Mesothelial cell of epicardium (in vitro differentiated cells): ENCODE measurements around the gene IRF1. TPM values are rescaled to one million over a fixed set of nuclear protein-coding genes. Genes with fewer than 3 reads are reported as not detected.
A peak's percentile ranks its signal among the peaks of the same experiment; 100 is the strongest.

ENCODE experiments used
- DNase-seq, 2 experiments: peaks; one replicate each; pipeline ENCODE4 v3.0.0; 2021; ENCODE audit warnings: low spot score in 2 of 2; ENCODE audit not compliant: unreplicated experiment in 2 of 2
- H3K27ac Mint-ChIP-seq: 2 replicates; pipeline ENCODE4 v1.8.0; 2021; ENCODE audit warnings: mixed read lengths
- H3K27me3 Mint-ChIP-seq: 2 replicates; pipeline ENCODE4 v1.8.0; 2021; ENCODE audit warnings: low read depth, mixed read lengths
- H3K36me3 Mint-ChIP-seq: 2 replicates; pipeline ENCODE4 v1.8.0; 2021; ENCODE audit warnings: mixed read lengths
- H3K4me1 Mint-ChIP-seq: 2 replicates; pipeline ENCODE4 v1.8.0; 2021; ENCODE audit warnings: mixed read lengths
- H3K4me3 Mint-ChIP-seq: 2 replicates; pipeline ENCODE4 v1.8.0; 2021; ENCODE audit warnings: mild to moderate bottlenecking, moderate library complexity, mixed read lengths
- H3K9me3 Mint-ChIP-seq: 2 replicates; pipeline ENCODE4 v1.8.0; 2021; ENCODE audit warnings: mixed read lengths
- total RNA-seq: library from RNA; stranded (reverse); gene quantifications from 3 replicates; pipeline ENCODE4 v1.2.1, GENCODE V29; 2021
- TF ChIP-seq, protein P1 (sequence below): fragments of 200-600 bp; sonication (generic); IDR thresholded peaks from one replicate; pipeline ENCODE4 v1.5.0; 2021; ENCODE audit warnings: antibody characterized with exemption; ENCODE audit not compliant: unreplicated experiment

The IRF1 gene
- total RNA-seq, 1 donor from 2014 or later, result 33.3 TPM

DNA sequence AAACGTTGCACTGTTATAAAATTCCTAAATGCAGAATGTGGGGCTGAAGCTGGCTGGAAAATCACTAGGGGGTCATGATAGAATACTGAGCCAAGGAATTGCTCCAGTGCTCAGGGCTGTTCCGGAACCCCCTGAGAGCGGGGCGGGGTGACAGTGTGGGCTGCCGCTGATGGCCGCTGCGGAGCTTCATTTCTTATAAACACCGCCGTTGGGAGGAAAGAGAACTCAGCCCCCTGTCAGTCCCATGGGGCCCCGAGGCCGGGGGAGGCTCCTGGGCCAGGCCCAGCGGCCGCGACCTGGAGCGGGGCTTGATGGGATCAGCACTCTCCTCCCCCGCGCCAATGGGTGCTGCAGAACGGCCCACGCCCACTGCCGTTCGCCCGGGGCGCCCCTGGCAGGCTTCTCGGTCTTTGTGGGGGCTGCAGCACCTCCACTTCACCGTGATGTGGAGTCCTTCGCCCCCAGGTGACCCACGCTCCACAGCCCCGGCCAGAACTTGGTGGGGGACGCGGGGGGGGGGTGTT lies 5.2 kb upstream of the IRF1 start:
- no peaks in the 10 kb centered on the region for H3K9me3 Mint-ChIP-seq
- no peaks in the 10 kb centered on the region for H3K36me3 Mint-ChIP-seq
- H3K4me1 Mint-ChIP-seq, result peaks cover 26% of the 10 kb centered on the region
- TF ChIP-seq, protein P1, sequence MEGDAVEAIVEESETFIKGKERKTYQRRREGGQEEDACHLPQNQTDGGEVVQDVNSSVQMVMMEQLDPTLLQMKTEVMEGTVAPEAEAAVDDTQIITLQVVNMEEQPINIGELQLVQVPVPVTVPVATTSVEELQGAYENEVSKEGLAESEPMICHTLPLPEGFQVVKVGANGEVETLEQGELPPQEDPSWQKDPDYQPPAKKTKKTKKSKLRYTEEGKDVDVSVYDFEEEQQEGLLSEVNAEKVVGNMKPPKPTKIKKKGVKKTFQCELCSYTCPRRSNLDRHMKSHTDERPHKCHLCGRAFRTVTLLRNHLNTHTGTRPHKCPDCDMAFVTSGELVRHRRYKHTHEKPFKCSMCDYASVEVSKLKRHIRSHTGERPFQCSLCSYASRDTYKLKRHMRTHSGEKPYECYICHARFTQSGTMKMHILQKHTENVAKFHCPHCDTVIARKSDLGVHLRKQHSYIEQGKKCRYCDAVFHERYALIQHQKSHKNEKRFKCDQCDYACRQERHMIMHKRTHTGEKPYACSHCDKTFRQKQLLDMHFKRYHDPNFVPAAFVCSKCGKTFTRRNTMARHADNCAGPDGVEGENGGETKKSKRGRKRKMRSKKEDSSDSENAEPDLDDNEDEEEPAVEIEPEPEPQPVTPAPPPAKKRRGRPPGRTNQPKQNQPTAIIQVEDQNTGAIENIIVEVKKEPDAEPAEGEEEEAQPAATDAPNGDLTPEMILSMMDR, result no peak
- no peaks in the 10 kb centered on the region for H3K27me3 Mint-ChIP-seq
- peak overlapping the region; percentile 96 for H3K27ac Mint-ChIP-seq
- DNase-seq, result peak; percentile 53 to 78
- H3K4me3 Mint-ChIP-seq, result peak overlapping the region; percentile 83

DNA sequence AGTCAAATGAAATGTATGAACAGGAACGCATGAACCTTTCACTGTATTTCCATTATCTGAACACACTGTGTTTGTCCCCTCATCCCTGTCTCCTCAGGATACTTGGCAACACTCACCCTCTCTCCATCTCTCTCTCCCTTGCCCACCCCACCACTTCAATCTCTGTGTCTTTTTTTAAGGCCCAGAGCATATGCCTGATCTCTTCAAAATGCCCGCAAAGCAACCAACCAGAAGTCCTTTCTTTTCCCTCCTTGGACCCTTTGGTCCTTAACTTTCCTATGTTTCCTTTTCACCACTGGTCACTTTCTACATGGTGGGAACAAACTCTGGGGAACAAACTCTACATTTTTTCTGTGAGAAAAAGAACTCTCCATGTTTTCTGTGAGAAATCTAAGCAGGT lies 3.2 kb upstream of the IRF1 start:
- no peaks in the 10 kb centered on the region for H3K36me3 Mint-ChIP-seq

DNA sequence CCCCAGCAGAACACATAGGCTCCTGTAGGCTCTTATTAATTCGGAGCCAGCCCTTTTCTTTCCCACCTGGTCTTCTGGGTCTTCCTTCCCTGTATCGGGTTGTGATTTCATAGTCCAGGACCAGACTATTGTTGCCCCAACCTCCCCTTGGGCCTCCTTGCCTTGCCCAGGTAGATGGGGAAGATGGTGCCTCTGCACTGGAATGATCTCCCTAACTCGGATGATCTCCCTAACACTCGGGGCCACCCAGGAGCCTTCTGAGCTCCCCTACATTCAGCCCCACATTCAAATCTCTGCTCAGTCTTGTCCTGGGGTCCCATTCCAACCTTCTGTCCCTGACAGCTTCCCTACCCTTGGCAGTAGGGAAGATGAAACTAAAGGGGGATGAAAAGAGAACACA lies 2.7 kb upstream of the IRF1 start:
- no peak overlapping the region for H3K4me3 Mint-ChIP-seq
- no peak overlapping the region for H3K27ac Mint-ChIP-seq
- H3K36me3 Mint-ChIP-seq, result no peaks in the 10 kb centered on the region
- peaks cover 39% of the 10 kb centered on the region for H3K4me1 Mint-ChIP-seq
- H3K27me3 Mint-ChIP-seq, result no peaks in the 10 kb centered on the region
- TF ChIP-seq, protein P1, result no peak
- no peaks in the 10 kb centered on the region for H3K9me3 Mint-ChIP-seq
- no peak for DNase-seq

More for the DNA sequence above, 3.2 kb upstream of the IRF1 start:
- H3K4me1 Mint-ChIP-seq, result peaks cover 38% of the 10 kb centered on the region
- no peak for DNase-seq
- peak overlapping the region; percentile 4 for H3K27ac Mint-ChIP-seq
- TF ChIP-seq, protein P1, result no peak
- no peaks in the 10 kb centered on the region for H3K27me3 Mint-ChIP-seq
- no peaks in the 10 kb centered on the region for H3K9me3 Mint-ChIP-seq
- no peak overlapping the region for H3K4me3 Mint-ChIP-seq

DNA sequence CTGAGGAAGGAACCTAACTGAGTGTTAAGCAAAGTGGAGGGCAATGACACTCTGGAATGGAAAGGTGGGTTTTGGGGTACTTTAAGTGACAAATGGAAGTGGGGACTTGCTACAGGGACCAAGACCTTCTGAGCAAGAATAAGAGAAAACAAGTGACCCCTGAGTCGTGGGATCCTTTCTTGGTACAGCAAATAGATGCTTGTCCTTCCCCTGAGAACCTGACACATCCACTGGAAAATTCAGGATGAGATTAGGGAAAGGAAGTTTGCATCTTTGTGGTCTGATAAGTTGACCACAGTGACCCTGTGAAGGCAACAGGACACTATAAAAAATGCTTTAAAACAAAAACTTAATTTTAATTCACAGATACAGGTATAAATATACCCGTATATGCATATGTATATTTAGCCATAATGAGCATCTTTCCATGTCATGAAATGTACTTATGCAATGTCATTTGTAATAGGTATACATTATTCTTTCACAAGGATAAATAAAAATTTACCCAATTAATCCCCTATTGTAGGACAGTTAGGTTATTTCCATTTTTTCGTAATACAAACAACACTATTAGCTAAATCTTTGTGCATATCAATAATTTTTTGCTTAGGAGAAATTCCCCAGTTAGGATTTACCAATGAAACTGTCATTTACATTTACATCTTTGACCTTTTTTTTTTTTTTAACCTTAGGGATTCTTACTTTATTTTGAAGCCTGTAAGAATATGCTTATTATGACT lies 2.0 kb upstream of the IRF1 start:
- H3K27me3 Mint-ChIP-seq, result no peaks in the 10 kb centered on the region
- DNase-seq, result no peak
- peaks cover 35% of the 10 kb centered on the region for H3K4me1 Mint-ChIP-seq
- peak overlapping the region; percentile 32 for H3K4me3 Mint-ChIP-seq
- H3K27ac Mint-ChIP-seq, result no peak overlapping the region
- H3K36me3 Mint-ChIP-seq, result peaks cover 3% of the 10 kb centered on the region
- TF ChIP-seq, protein P1, result no peak
- H3K9me3 Mint-ChIP-seq, result no peaks in the 10 kb centered on the region

DNA sequence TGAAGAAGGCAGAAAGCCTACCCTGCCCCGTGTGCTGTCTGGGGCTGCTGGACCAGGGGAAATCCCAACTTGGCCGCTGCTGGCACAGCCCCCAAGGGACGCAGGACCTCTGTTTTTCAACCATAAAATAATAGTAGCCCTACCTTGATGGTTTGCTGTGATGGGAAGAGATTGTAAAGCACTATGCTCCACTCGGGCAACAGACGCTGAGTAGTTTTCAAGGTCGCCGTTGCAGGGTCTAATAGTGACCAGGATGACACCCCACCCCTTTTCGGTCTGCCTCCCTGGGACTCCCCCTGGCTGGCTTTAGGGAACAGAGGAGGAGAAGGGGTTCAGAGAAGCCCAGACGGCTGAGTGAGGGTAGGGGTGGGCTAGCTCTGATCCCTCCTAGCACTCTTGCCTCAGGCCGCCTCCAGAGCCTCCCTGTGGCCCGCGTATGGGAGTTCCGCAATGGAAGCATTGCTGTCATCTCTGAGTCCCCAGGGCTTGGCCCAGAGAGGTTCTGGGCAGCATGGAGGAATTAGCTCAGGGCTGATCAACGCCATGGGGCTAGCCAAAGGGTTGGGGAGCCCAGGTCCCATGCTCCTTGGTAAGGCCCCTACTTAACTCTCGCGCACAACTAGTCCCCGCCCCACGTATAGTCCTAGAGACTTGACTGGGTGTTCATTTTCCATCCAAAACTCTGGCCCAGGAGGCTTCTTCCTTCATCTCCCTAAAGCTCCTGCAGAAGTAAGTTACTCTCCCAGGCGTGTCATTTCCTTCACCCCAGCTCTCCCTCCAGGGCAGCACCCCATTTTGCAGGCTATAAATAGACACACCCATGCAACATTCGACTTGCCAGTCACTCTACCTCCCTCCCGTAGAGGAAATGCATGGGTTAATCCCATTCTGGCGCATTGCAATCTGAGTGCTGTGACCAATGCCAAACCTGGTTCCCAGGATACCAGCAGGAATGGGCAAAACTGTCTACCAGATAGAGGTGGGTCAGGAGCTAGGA lies 1.1 kb upstream of the IRF1 start:
- H3K4me1 Mint-ChIP-seq, result peaks cover 30% of the 10 kb centered on the region

More for the DNA sequence above, 1.1 kb upstream of the IRF1 start:
- Mint-ChIP-seq H3K9me3 (no peaks in the 10 kb centered on the region), H3K4me3 (peak overlapping the region; percentile 72), H3K36me3 (peaks cover 6% of the 10 kb centered on the region), H3K27me3 (no peaks in the 10 kb centered on the region), H3K27ac (peak overlapping the region; percentile 91)
- DNase-seq, result peak in 1 of 2 experiments; percentile 37
- TF ChIP-seq, protein P1, result no peak
